ENCODE measurements around the gene NEUROD2.

GRCh38 chr17:39627047-39627711 is 19.5 kb upstream of the NEUROD2 start:
- TF ChIP-seq JUN (IDR thresholded peaks at IDR 0.05; ENCODE audit: borderline replicate concordance, insufficient read depth, insufficient read length, low read depth) = no peak
- no peak for TF ChIP-seq POLR2AphosphoS5 (IDR thresholded peaks at IDR 0.05; ENCODE audit: insufficient read depth, low read depth, low read length)
- no peak for TF ChIP-seq CTCF (IDR thresholded peaks at IDR 0.05; ENCODE audit: extremely low read depth in 1 of 2, insufficient read depth in 1 of 2, low read depth in 1 of 2, low read length in 2 of 2)

Data from endothelial cell of umbilical vein (primary cell).